ENCODE measurements around the gene CCR6. TPM values are rescaled to one million over a fixed set of nuclear protein-coding genes. Genes with fewer than 3 reads are reported as not detected.

The CCR6 gene
- total and polyA plus RNA-seq, 8 donors, result 0.10 to 0.71 TPM; not detected in 6

DNA sequence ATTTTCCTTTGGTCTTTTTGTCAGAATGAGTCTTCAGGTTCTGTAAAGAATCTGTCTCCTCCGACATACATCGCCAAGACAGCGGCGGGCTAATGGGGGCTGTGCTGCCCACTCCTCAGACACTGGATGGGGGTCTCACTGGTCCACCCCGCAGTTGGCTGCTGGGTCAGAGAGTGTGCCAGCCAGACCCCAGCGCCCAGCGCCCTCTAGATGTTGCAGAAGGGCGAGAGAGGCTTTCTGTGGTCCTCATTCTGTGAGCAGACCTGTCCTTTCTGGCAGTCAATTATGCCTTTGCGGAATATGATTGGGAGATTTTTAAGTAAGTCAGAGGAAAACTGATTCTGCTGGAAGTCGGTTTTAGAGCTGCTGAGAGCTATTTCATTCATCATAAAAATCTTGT, 7.8 kb upstream of the CCR6 start:
- ATAC-seq, result no peak
- DNase-seq, result no peak
- Histone ChIP-seq H3K4me1 (no peaks in the 10 kb centered on the region), H3K36me3 (no peaks in the 10 kb centered on the region), H3K9me3 (no peaks in the 10 kb centered on the region), H3K4me3 (no peak overlapping the region), H3K27ac (no peak overlapping the region), H3K27me3 (peaks cover 0 to 17% of the 10 kb centered on the region in 2 donors)
- no peak for TF ChIP-seq CTCF (IDR thresholded peaks at IDR 0.05)
- intact Hi-C loops (cut with DNase I), result no loop called here

- ATAC-seq (peak; percentile 47), DNase-seq (no peak)
- Histone ChIP-seq H3K27me3 (peaks cover 0 to 14% of the 10 kb centered on the region in 2 donors), H3K4me1 (no peaks in the 10 kb centered on the region), H3K4me3 (no peak overlapping the region), H3K9me3 (no peaks in the 10 kb centered on the region), H3K36me3 (no peaks in the 10 kb centered on the region), H3K27ac (no peak overlapping the region)
- intact Hi-C loops (cut with DNase I), result no loop called here
- TF ChIP-seq CTCF (IDR thresholded peaks at IDR 0.05), result no peak
Observed at GRCh38 chr6:167116109-167116837, 6.6 kb upstream of the CCR6 start.

- Histone ChIP-seq H3K27me3 (peaks cover 0 to 14% of the 10 kb centered on the region in 2 donors), H3K4me3 (no peak overlapping the region), H3K27ac (no peak overlapping the region), H3K36me3 (no peaks in the 10 kb centered on the region), H3K4me1 (no peaks in the 10 kb centered on the region), H3K9me3 (no peaks in the 10 kb centered on the region)
- no peak for TF ChIP-seq CTCF (IDR thresholded peaks at IDR 0.05)
- DNase-seq, result no peak
- intact Hi-C loops (cut with DNase I), result no loop called here
- ATAC-seq, result no peak
Observed at GRCh38 chr6:167116838-167117228, 6.1 kb upstream of the CCR6 start.

GRCh38 chr6:167118006-167118405, 4.9 kb upstream of the CCR6 start:
- no peak overlapping the region for H3K27ac ChIP-seq
- no peaks in the 10 kb centered on the region for H3K4me1 ChIP-seq
- no peak for TF ChIP-seq CTCF (IDR thresholded peaks at IDR 0.05)
- no peak for DNase-seq
- no peak for ATAC-seq
- intact Hi-C loops (cut with DNase I), result no loop called here
- no peak overlapping the region for H3K4me3 ChIP-seq
- no peaks in the 10 kb centered on the region for H3K9me3 ChIP-seq
- peaks cover 0 to 14% of the 10 kb centered on the region in 2 donors for H3K27me3 ChIP-seq
- no peaks in the 10 kb centered on the region for H3K36me3 ChIP-seq

GRCh38 chr6:167118839-167119238, 4.1 kb upstream of the CCR6 start:
- TF ChIP-seq CTCF (IDR thresholded peaks at IDR 0.05), result no peak
- Histone ChIP-seq H3K27ac (no peak overlapping the region), H3K36me3 (no peaks in the 10 kb centered on the region), H3K4me1 (no peaks in the 10 kb centered on the region), H3K27me3 (peaks cover 0 to 14% of the 10 kb centered on the region in 2 donors), H3K4me3 (no peak overlapping the region), H3K9me3 (no peaks in the 10 kb centered on the region)
- DNase-seq, result no peak
- no peak for ATAC-seq
- intact Hi-C loops (cut with DNase I), result no loop called here

All from left lung (tissue), 10 donors.